ENCODE measurements around the gene KCNH4. TPM values are rescaled to one million over a fixed set of nuclear protein-coding genes. Genes with fewer than 3 reads are reported as not detected.
A peak's percentile ranks its signal among the peaks of the same experiment; 100 is the strongest.

KCNH4 gene
- total and polyA plus RNA-seq, 9 of the 15 experiments (the other 6 are each of a cell fraction or from before 2014, with no cell fraction given), result 0.10 to 1.8 (median 0.50) TPM

DNA sequence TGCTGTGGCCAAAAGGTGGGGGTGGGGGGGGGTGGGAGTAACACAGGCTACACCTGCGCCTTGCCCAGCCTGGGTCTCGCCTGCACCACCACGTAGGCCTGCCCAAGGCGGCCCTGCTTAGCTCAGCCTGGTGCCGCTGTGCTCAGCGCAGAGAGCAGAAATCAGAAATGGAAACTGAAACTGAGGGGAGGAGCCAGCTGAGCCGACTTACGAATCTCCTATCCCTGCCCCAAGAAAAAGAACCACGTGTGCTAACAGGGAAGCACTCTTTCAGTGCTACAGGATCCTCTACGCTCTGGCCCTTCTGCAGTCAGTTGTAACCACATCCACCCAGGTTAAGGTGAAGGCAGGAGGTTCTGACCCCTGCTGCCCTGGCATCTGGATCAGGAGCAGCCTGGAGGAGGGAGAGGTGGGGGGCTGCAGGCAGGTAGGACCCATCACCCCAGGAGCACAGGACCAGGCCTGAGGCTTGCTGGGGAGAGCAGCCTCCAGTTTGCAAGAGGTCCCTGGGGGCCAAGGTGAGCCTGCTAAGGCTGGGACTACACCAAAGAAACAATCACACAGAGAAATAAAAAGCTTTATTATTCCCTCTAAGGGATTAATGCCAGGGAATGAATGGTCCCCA lies 68.3 kb downstream of the KCNH4 start, which contains the start of gene DHX58 (continued):
- TF ChIP-seq, protein P1, sequence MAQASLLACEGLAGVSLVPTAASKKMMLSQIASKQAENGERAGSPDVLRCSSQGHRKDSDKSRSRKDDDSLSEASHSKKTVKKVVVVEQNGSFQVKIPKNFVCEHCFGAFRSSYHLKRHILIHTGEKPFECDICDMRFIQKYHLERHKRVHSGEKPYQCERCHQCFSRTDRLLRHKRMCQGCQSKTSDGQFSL (CRISPR knock-in tag; IDR thresholded peaks at IDR 0.05), result peak; percentile 71; the same call in 1 of the 2 replicates
- TF ChIP-seq, protein P1 (tag; IDR thresholded peaks at IDR 0.05), result no peak; a peak in 1 of 4 replicates
- TF ChIP-seq ZNF717 (CRISPR knock-in tag; IDR thresholded peaks at IDR 0.05) (no peak), HEY1 (CRISPR knock-in tag; IDR thresholded peaks at IDR 0.05; ENCODE audit: borderline replicate concordance) (no peak), SIN3B (IDR thresholded peaks at IDR 0.05; ENCODE audit: low read depth) (no peak), HNRNPL (IDR thresholded peaks at IDR 0.05; ENCODE audit: low read depth, low read length) (no peak), KDM5B (IDR thresholded peaks at IDR 0.05; ENCODE audit: insufficient replicate concordance, low read depth, low read length) (peak; percentile 28), MIER1 (IDR thresholded peaks at IDR 0.05; ENCODE audit: low read depth) (no peak), TOE1 (IDR thresholded peaks at IDR 0.05; ENCODE audit: borderline replicate concordance) (no peak), TOE1 (CRISPR knock-in tag; IDR thresholded peaks at IDR 0.05; ENCODE audit: borderline replicate concordance, low read depth) (no peak), YY1 (IDR thresholded peaks at IDR 0.05; ENCODE audit: borderline replicate concordance in 1 of 3, control insufficient read depth in 1 of 3, extremely low read depth in 1 of 3, insufficient read depth in 3 of 3, insufficient read length in 1 of 3, insufficient replicate concordance in 2 of 3, low read depth in 1 of 3, low read length in 2 of 3) (no peak), L3MBTL2 (IDR thresholded peaks at IDR 0.05) (0 out of 2 replicates have a peak, but pooled peaks have one; percentile 12), PURB (CRISPR knock-in tag; IDR thresholded peaks at IDR 0.05; ENCODE audit: low read depth) (no peak)
- TF ChIP-seq, protein P2, sequence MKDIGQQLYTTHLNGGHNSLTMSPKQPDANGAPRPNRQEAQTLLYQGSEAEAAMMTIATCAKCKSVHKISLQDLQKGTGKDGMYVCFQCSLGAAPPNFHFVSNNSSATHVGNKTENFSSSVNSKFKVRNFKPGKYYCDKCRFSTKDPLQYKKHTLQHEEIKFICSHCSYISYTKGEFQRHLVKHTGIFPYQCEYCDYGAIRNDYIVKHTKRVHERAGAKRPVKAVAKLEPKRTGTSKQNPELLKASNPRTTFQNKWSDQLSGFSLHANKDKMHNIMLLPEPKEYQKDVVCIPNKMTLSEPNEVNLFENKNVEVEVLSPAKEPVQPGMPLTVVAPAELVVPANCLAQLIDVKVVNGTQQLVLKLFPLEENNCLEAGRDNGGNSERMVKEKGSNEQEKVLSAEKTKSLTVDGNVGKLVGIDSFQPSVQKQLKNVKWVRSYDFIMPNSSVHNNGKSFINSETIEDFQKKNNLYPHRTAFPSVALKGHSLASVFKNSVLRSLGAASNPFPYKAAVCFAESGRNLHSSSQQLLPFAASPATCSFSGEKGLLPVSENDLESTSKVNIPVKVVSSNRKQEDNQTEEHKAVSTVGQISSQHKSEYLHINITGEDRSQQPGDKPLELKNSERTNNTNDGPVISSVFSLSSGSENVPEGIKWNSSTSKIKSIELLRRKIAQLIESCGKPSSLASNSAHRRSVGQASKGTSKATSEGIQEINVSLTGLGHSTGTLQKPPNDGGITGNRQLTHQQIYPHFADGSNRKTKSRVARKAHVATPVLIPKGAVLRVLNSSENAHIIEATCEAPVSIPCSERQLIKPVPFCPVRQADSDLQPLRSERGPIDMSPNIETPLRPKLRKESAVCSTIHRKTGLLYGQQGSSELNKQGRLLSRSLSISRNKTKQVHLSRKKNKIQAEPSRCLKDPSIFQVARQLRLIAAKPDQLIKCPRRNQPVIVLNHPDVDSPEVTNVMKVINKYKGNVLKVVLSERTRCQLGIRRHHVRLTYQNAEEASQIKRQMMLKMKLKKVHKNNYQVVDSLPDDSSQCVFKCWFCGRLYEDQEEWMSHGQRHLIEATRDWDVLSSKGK (CRISPR knock-in tag; IDR thresholded peaks at IDR 0.05), result no peak
- TF ChIP-seq, protein P3, sequence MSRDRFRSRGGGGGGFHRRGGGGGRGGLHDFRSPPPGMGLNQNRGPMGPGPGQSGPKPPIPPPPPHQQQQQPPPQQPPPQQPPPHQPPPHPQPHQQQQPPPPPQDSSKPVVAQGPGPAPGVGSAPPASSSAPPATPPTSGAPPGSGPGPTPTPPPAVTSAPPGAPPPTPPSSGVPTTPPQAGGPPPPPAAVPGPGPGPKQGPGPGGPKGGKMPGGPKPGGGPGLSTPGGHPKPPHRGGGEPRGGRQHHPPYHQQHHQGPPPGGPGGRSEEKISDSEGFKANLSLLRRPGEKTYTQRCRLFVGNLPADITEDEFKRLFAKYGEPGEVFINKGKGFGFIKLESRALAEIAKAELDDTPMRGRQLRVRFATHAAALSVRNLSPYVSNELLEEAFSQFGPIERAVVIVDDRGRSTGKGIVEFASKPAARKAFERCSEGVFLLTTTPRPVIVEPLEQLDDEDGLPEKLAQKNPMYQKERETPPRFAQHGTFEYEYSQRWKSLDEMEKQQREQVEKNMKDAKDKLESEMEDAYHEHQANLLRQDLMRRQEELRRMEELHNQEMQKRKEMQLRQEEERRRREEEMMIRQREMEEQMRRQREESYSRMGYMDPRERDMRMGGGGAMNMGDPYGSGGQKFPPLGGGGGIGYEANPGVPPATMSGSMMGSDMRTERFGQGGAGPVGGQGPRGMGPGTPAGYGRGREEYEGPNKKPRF (IDR thresholded peaks at IDR 0.05; ENCODE audit: low read depth, low read length), result no peak
- TF ChIP-seq, protein P4, sequence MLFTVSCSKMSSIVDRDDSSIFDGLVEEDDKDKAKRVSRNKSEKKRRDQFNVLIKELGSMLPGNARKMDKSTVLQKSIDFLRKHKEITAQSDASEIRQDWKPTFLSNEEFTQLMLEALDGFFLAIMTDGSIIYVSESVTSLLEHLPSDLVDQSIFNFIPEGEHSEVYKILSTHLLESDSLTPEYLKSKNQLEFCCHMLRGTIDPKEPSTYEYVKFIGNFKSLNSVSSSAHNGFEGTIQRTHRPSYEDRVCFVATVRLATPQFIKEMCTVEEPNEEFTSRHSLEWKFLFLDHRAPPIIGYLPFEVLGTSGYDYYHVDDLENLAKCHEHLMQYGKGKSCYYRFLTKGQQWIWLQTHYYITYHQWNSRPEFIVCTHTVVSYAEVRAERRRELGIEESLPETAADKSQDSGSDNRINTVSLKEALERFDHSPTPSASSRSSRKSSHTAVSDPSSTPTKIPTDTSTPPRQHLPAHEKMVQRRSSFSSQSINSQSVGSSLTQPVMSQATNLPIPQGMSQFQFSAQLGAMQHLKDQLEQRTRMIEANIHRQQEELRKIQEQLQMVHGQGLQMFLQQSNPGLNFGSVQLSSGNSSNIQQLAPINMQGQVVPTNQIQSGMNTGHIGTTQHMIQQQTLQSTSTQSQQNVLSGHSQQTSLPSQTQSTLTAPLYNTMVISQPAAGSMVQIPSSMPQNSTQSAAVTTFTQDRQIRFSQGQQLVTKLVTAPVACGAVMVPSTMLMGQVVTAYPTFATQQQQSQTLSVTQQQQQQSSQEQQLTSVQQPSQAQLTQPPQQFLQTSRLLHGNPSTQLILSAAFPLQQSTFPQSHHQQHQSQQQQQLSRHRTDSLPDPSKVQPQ (CRISPR knock-in tag; IDR thresholded peaks at IDR 0.05; ENCODE audit: borderline replicate concordance), result no peak

Measured in K562 (cell line).